Sigmoid colon (tissue), 4 donors: Measurements from ENCODE around the gene ACCSL.

ENCODE experiments used
- EP300 ChIP-seq, 4 donors: sonication (generic); formaldehyde crosslinking; IDR thresholded peaks; one replicate each; pipeline ENCODE4 v1.6.1; 2017; ENCODE audit warnings: antibody characterized with exemption in 4 of 4
- POLR2A ChIP-seq, 2 donors: fragments of 450-650 bp; IDR thresholded peaks; one replicate each; pipeline ENCODE4 v1.6.1; 2016; ENCODE audit warnings: antibody characterized with exemption in 2 of 2, mild to moderate bottlenecking in 2 of 2, moderate library complexity in 2 of 2
- POLR2AphosphoS5 ChIP-seq, 4 donors: sonication (generic); formaldehyde crosslinking; IDR thresholded peaks; one replicate each; pipeline ENCODE4 v1.6.1; 2017; ENCODE audit warnings: antibody characterized with exemption in 4 of 4
- TF ChIP-seq, protein P1 (sequence below), 4 experiments: fragments of 450-650 bp in 3 of 4; fragments of 200-600 bp in 1 of 4; IDR thresholded peaks; one replicate each; pipeline ENCODE4 v1.5.1; 2016 to 2019; ENCODE audit warnings: antibody characterized with exemption in 4 of 4, mild to moderate bottlenecking in 3 of 4, moderate library complexity in 2 of 4

DNA sequence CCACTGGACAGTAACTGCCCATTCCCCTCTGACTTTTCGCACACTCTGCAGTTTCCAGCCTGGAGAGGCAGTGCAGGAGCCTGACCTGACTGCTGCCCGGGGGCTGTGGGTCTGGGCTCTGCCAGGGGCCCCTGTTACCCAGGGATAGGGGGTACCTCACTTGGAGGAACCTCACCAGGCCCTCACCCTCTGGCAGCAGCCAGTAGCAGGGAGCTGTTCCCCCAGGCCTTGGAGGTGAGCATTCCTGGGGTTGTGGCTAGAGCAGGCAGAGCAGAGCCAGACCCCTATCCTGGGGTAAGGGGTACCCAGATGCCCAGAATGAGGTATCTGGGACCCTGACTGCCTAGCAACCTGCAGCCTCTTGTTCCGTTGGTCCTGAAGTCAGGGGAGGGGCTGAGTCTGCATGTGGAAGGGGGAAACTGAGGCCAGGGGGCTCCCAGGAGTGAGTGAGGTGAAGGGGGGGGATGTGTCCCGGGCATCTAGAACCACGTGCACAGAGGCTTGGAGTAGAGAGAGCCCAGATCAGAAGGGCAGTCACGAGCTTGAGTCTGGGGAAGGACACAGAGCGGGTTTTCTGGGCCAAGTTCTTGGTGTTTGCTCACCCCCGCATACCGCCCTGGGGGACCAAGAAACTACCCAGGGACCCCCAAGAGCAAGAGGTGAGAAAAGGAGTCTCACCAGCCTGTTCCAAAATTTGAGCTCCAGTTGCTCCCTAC, 43.9 kb upstream of the ACCSL start:
- TF ChIP-seq, protein P1, sequence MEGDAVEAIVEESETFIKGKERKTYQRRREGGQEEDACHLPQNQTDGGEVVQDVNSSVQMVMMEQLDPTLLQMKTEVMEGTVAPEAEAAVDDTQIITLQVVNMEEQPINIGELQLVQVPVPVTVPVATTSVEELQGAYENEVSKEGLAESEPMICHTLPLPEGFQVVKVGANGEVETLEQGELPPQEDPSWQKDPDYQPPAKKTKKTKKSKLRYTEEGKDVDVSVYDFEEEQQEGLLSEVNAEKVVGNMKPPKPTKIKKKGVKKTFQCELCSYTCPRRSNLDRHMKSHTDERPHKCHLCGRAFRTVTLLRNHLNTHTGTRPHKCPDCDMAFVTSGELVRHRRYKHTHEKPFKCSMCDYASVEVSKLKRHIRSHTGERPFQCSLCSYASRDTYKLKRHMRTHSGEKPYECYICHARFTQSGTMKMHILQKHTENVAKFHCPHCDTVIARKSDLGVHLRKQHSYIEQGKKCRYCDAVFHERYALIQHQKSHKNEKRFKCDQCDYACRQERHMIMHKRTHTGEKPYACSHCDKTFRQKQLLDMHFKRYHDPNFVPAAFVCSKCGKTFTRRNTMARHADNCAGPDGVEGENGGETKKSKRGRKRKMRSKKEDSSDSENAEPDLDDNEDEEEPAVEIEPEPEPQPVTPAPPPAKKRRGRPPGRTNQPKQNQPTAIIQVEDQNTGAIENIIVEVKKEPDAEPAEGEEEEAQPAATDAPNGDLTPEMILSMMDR (IDR thresholded peaks at IDR 0.05): no peak
- TF ChIP-seq POLR2A (IDR thresholded peaks at IDR 0.05) (no peak), EP300 (IDR thresholded peaks at IDR 0.05) (no peak), POLR2AphosphoS5 (IDR thresholded peaks at IDR 0.05) (no peak)
